IMR-90 (cell line): ENCODE measurements around the gene SLIT2.

Experiments
- BHLHE40 ChIP-seq: fragments of 150-350 bp; IDR thresholded peaks from 2 replicates; pipeline ENCODE4 v1.6.1; 2016; ENCODE audit warnings: mild to moderate bottlenecking, low read depth, low read length
- CEBPB ChIP-seq: IDR thresholded peaks from 2 replicates; pipeline ENCODE4 v1.6.1; 2012; ENCODE audit warnings: low read depth, low read length, improper control_type of control experiment
- CTCF ChIP-seq: conservative IDR thresholded peaks from 2 replicates; pipeline ENCODE4 v1.5.1; 2012; ENCODE audit warnings: mild to moderate bottlenecking, low read depth, low read length, improper control_type of control experiment
- MAFK ChIP-seq: IDR thresholded peaks from 2 replicates; pipeline ENCODE4 v1.6.1; 2012; ENCODE audit warnings: low read depth, low read length, improper control_type of control experiment
- MXI1 ChIP-seq: IDR thresholded peaks from 2 replicates; pipeline ENCODE4 v1.6.1; 2012; ENCODE audit warnings: low read depth, mild to moderate bottlenecking, low read length, moderate library complexity, borderline replicate concordance
- POLR2A ChIP-seq: IDR thresholded peaks from 2 replicates; pipeline ENCODE4 v1.6.1; 2012; ENCODE audit warnings: mild to moderate bottlenecking, low read depth, low read length
- RAD21 ChIP-seq: IDR thresholded peaks from 2 replicates; pipeline ENCODE4 v1.6.1; 2012; ENCODE audit warnings: low read length, improper control_type of control experiment
- SMC3 ChIP-seq: fragments of 150-350 bp; IDR thresholded peaks from 2 replicates; pipeline ENCODE4 v1.6.1; 2016; ENCODE audit warnings: low read depth, mild to moderate bottlenecking, antibody characterized with exemption, low read length, moderate library complexity

GRCh38 chr4:20273793-20274192, 22.1 kb downstream of the SLIT2 start:
- no peak for TF ChIP-seq CTCF
- TF ChIP-seq POLR2A: no peak
- TF ChIP-seq MAFK: no peak
- TF ChIP-seq MXI1: no peak
- no peak for TF ChIP-seq BHLHE40
- no peak for TF ChIP-seq RAD21
- TF ChIP-seq CEBPB: no peak
- TF ChIP-seq SMC3: no peak
